OCI-LY3 (cell line): ENCODE measurements around the gene FBXO24.

ENCODE experiments used
- H2AFZ ChIP-seq: fragments of 200-600, 300-600 bp; shearing (Covaris generic); 2 replicates; pipeline ENCODE4 v1.6.0; 2014; ENCODE audit warnings: antibody characterized with exemption, low read depth, low read length
- H3K27ac ChIP-seq: fragments of 200-600, 300-600 bp; sonication (generic); 2 replicates; pipeline ENCODE4 v1.5.1; 2014; ENCODE audit warnings: mild to moderate bottlenecking, low read length, moderate library complexity, mixed read lengths
- H3K27me3 ChIP-seq: fragments of 200-600, 300-600 bp; sonication (generic); 2 replicates; pipeline ENCODE4 v1.6.1; 2014; ENCODE audit warnings: low read depth, low read length, mixed read lengths
- H3K36me3 ChIP-seq: fragments of 200-600, 300-600 bp; sonication (generic); replicated peaks from 2 replicates; pipeline ENCODE3; 2014; ENCODE audit warnings: low read depth, low read length, mixed read lengths
- H3K4me1 ChIP-seq: fragments of 300-600, 200-600 bp; sonication (generic); 2 replicates; pipeline ENCODE4 v1.6.1; 2014; ENCODE audit warnings: low read length, mixed read lengths
- H3K4me2 ChIP-seq: fragments of 200-600, 300-600 bp; sonication (generic); 2 replicates; pipeline ENCODE4 v1.6.1; 2014; ENCODE audit warnings: low read length, mixed read lengths
- H3K4me3 ChIP-seq: fragments of 300-600, 200-600 bp; sonication (generic); 2 replicates; pipeline ENCODE4 v1.5.1; 2014; ENCODE audit warnings: antibody characterized with exemption, mild to moderate bottlenecking, low read length, moderate library complexity
- H3K79me2 ChIP-seq: fragments of 300-600, 200-600 bp; shearing (Covaris generic); 2 replicates; pipeline ENCODE4 v1.6.1; 2014; ENCODE audit warnings: mild to moderate bottlenecking, low read length, mixed read lengths
- H3K9ac ChIP-seq: fragments of 300-600, 200-600 bp; shearing (Covaris generic); 2 replicates; pipeline ENCODE4 v1.6.0; 2014; ENCODE audit warnings: mild to moderate bottlenecking, low read length, moderate library complexity
- H3K9me3 ChIP-seq: fragments of 200-600, 300-600 bp; shearing (Covaris generic); 2 replicates; pipeline ENCODE4 v1.6.1; 2014; ENCODE audit warnings: low read length, mixed read lengths; ENCODE audit not compliant: insufficient read depth
- H4K20me1 ChIP-seq: fragments of 200-600, 300-600 bp; sonication (generic); 2 replicates; pipeline ENCODE4 v1.6.1; 2016; ENCODE audit warnings: low read length, mixed read lengths; ENCODE audit not compliant: insufficient read depth
- EZH2phosphoT487 ChIP-seq: fragments of 200-600 bp; shearing (Covaris generic); IDR thresholded peaks from 2 replicates; pipeline ENCODE4 v1.6.1; 2018; ENCODE audit warnings: antibody characterized with exemption, mixed run types, low read depth
- TF ChIP-seq, protein P1 (sequence below): fragments of 200-600, 300-600 bp; sonication (generic); IDR thresholded peaks from 2 replicates; pipeline ENCODE4 v1.5.1; 2014; ENCODE audit warnings: antibody characterized with exemption, low read length, low read depth

FBXO24 gene

DNA sequence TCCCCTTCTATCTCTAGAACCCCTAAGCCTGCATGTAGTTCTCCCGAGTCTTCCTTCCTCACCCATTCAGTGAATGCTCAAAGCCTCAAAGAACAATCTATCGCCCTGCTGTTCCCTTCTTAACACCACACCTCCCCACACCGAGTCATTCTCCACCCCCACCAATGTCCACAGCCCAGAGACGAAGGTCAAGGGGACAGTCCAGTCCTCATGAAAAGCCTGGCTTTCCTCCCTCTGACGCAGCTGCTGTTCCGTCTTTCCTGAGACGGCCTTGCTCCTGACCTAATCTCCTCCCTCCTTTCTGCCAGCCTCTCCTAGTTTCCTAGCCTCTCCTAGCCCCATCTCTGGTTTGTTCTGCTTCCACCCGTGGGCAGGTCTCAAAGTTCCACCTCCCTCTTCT is 35.4 kb downstream of the FBXO24 start:
- H3K4me3 ChIP-seq: no peak overlapping the region
- no peaks in the 10 kb centered on the region for H3K79me2 ChIP-seq
- no peak overlapping the region for H3K4me2 ChIP-seq
- H3K36me3 ChIP-seq: no peaks in the 10 kb centered on the region
- no peak overlapping the region for H3K9ac ChIP-seq
- peaks cover 6% of the 10 kb centered on the region; the same call in 1 of the 2 replicates for H3K4me1 ChIP-seq
- no peaks in the 10 kb centered on the region for H3K27me3 ChIP-seq
- H3K27ac ChIP-seq: no peak overlapping the region
- TF ChIP-seq, protein P1, sequence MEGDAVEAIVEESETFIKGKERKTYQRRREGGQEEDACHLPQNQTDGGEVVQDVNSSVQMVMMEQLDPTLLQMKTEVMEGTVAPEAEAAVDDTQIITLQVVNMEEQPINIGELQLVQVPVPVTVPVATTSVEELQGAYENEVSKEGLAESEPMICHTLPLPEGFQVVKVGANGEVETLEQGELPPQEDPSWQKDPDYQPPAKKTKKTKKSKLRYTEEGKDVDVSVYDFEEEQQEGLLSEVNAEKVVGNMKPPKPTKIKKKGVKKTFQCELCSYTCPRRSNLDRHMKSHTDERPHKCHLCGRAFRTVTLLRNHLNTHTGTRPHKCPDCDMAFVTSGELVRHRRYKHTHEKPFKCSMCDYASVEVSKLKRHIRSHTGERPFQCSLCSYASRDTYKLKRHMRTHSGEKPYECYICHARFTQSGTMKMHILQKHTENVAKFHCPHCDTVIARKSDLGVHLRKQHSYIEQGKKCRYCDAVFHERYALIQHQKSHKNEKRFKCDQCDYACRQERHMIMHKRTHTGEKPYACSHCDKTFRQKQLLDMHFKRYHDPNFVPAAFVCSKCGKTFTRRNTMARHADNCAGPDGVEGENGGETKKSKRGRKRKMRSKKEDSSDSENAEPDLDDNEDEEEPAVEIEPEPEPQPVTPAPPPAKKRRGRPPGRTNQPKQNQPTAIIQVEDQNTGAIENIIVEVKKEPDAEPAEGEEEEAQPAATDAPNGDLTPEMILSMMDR: no peak
- TF ChIP-seq EZH2phosphoT487: no peak
- H2AFZ ChIP-seq: no peak overlapping the region
- no peaks in the 10 kb centered on the region for H3K9me3 ChIP-seq
- H4K20me1 ChIP-seq: no peaks in the 10 kb centered on the region

DNA sequence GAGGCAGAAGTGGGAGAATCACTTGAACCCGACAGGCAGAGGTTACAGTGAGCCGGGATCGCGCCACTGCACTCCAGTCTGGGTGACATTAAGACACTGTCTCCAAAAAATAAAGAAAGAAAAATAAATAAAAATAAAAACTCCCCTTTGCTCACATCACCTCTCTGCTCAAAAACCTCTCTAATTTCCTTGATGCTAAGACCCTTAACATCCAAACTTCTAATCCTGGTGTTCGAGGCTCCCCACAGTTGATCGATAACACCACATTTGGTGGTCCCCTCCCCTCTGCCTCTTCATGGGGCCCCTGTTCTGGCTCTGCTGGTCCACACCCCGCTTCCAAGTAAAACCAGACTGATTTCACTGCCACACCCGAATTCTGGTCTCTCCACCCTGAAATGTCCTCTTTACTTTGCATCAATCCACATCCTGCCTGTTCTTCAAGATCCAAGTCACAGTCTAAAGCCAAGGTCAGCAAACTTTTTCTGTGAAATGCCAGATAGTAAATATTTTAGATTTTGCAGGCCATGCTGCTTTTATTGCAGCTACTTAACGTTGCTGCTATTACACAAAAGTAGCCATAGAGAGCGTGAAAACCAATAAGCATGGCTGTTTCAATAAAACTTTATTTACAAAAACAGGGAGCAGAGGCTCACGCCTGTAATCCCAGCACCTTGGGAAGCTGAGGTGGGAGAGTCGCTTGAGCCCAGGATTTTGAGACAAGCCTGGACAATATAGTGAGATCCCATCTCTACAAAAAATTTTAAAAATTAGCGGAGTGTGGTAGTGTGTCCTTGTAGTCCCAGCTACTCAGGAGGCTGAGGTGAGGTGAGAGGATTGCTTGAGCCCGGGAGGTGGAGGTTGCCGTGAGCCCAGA is 38.1 kb downstream of the FBXO24 start:
- no peak overlapping the region for H3K9ac ChIP-seq
- H3K27me3 ChIP-seq: no peaks in the 10 kb centered on the region
- no peaks in the 10 kb centered on the region for H3K36me3 ChIP-seq
- no peak overlapping the region for H3K4me2 ChIP-seq
- TF ChIP-seq EZH2phosphoT487: no peak
- TF ChIP-seq, protein P1: no peak
- no peak overlapping the region for H3K4me3 ChIP-seq
- no peak overlapping the region for H3K27ac ChIP-seq
- no peaks in the 10 kb centered on the region for H3K79me2 ChIP-seq
- peaks cover 12% of the 10 kb centered on the region; the same call in 1 of the 2 replicates for H3K4me1 ChIP-seq
- no peaks in the 10 kb centered on the region for H3K9me3 ChIP-seq
- no peaks in the 10 kb centered on the region for H4K20me1 ChIP-seq
- H2AFZ ChIP-seq: no peak overlapping the region

DNA sequence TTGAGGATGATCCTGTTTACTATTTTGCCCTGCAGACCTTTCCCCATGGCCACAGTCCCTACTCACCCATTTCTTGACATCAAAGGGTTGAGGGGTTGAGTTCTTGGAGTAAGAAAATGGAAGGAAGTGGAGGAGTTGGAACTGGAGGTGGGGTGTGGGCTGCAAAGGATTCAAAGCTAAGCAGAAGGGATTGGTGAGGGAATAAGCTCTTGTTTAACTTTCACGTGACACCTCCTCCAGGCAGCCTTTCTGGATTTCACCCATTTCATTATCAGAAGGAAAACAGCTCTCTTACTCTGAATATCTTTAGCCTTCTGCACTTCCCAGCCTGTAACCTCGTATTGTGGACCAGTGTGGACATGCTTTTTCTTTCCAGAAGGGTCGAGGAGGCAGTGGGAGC is 39.9 kb downstream of the FBXO24 start:
- H3K4me2 ChIP-seq: peak overlapping the region; percentile 99
- H3K27ac ChIP-seq: no peak overlapping the region
- no peaks in the 10 kb centered on the region for H4K20me1 ChIP-seq
- no peaks in the 10 kb centered on the region for H3K27me3 ChIP-seq
- no peaks in the 10 kb centered on the region for H3K36me3 ChIP-seq
- no peak for TF ChIP-seq EZH2phosphoT487
- TF ChIP-seq, protein P1: no peak
- H3K79me2 ChIP-seq: no peaks in the 10 kb centered on the region
- H3K4me3 ChIP-seq: peak overlapping the region; percentile 88
- H3K9ac ChIP-seq: peak overlapping the region; percentile 42
- peak overlapping the region; percentile 81 for H2AFZ ChIP-seq
- peaks cover 12% of the 10 kb centered on the region; the same call in 1 of the 2 replicates for H3K4me1 ChIP-seq
- no peaks in the 10 kb centered on the region for H3K9me3 ChIP-seq

DNA sequence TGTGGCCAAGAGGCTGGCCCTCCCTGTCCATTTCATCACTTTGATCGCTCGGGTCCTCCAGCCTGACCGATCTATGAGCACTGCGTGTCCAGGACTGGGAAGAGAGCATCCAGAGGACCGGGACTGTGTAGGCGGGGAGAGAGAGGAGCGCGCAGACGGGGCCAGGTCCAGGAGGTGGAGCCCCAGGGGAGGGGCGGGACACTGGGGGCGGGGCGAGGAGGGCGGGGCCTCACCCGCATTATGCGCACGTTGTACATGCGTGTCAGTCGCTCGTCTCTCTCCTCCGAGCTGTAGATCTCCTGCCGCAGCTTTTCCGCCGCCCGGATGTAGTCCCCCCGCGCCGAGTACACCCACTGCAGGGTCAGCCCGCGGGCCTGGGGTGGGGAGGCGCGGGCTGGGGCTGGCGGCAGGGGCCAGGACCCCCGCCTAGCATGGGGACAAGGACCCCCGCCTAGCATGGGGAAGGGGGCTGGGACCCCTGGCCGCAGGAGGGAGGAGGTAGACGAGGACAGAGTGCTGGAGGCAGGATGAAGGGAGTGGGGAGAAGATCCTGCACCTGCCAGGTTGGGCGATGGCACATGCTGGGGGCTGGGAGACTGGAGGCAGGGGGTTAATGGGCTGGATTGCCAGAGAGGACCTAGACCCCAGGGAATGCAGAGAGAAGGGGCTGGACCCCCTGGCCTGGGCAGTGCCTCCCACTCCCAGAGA is 40.6 kb downstream of the FBXO24 start:
- Histone ChIP-seq H4K20me1 (no peaks in the 10 kb centered on the region), H3K27ac (no peak overlapping the region), H3K36me3 (no peaks in the 10 kb centered on the region), H2AFZ (peak overlapping the region; percentile 81), H3K27me3 (no peaks in the 10 kb centered on the region), H3K79me2 (no peaks in the 10 kb centered on the region), H3K9ac (peak overlapping the region; percentile 72), H3K4me3 (peak overlapping the region; percentile 88), H3K4me2 (peak overlapping the region; percentile 99), H3K9me3 (no peaks in the 10 kb centered on the region), H3K4me1 (peaks cover 12% of the 10 kb centered on the region; the same call in 1 of the 2 replicates)
- no peak for TF ChIP-seq EZH2phosphoT487
- TF ChIP-seq, protein P1: no peak
